ENCODE data around the gene TSPAN32. TPM values are rescaled to one million over a fixed set of nuclear protein-coding genes. Genes with fewer than 3 reads are reported as not detected.

The TSPAN32 gene
- total RNA-seq, 1 experiment from 2014 or later, result not detected

GRCh38 chr11:2309251-2310072 lies 7.6 kb downstream of the TSPAN32 start:
- intact Hi-C loops (cut with micrococcal nuclease), result loop anchor here (5.0 kb wide), 1 partner anchor 93 kb away; the partner anchor contains the start of gene TSSC4
- POLR2A ChIA-PET, result interaction anchor here (1.1 kb wide), 1 partner anchor 68 kb away, joined by 3 read pairs; the partner anchor contains the start of gene CD81

More at GRCh38 chr11:2309251-2310072, 7.6 kb downstream of the TSPAN32 start:
- Histone ChIP-seq H3K9me2 (ENCODE audit: insufficient read depth) (no peaks in the 10 kb centered on the region), H3K79me2 (ENCODE audit: insufficient read depth, low read length) (no peaks in the 10 kb centered on the region), H3K4me3 (replicated peaks in 1 of 2; ENCODE audit: low read depth in 1 of 2, low read length in 2 of 2) (no peak overlapping the region), H3K9me3 (ENCODE audit: control insufficient read depth in 1 of 2, insufficient read depth in 1 of 2, low read depth in 1 of 2, low read length in 2 of 2) (no peaks in the 10 kb centered on the region), H4K20me1 (ENCODE audit: insufficient read depth) (no peaks in the 10 kb centered on the region), H3K9ac (ENCODE audit: low read length) (no peak overlapping the region), H3K4me1 (ENCODE audit: control insufficient read depth in 1 of 2, insufficient read depth in 2 of 2, low read length in 2 of 2) (peaks cover 0 to 13% of the 10 kb centered on the region in 2 experiments; a peak in 3 of 4 replicates), H3K27ac (ENCODE audit: low read depth, low read length) (no peak overlapping the region), H3K27me3 (ENCODE audit: insufficient read depth, low read length) (no peaks in the 10 kb centered on the region), H2AFZ (ENCODE audit: low read depth, low read length, poor library complexity, severe bottlenecking) (no peak overlapping the region), H3K4me2 (ENCODE audit: low read length) (no peak overlapping the region), H3K36me3 (ENCODE audit: control insufficient read depth in 1 of 2, insufficient read depth in 2 of 2, low read length in 2 of 2) (no peaks in the 10 kb centered on the region)
- no TSS peak for BruUV-seq (replicated peaks)
- TF ChIP-seq, protein P1, sequence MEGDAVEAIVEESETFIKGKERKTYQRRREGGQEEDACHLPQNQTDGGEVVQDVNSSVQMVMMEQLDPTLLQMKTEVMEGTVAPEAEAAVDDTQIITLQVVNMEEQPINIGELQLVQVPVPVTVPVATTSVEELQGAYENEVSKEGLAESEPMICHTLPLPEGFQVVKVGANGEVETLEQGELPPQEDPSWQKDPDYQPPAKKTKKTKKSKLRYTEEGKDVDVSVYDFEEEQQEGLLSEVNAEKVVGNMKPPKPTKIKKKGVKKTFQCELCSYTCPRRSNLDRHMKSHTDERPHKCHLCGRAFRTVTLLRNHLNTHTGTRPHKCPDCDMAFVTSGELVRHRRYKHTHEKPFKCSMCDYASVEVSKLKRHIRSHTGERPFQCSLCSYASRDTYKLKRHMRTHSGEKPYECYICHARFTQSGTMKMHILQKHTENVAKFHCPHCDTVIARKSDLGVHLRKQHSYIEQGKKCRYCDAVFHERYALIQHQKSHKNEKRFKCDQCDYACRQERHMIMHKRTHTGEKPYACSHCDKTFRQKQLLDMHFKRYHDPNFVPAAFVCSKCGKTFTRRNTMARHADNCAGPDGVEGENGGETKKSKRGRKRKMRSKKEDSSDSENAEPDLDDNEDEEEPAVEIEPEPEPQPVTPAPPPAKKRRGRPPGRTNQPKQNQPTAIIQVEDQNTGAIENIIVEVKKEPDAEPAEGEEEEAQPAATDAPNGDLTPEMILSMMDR (IDR thresholded peaks at IDR 0.05 in 2 of 3, conservative IDR thresholded peaks at IDR 0.05 in 1 of 3; ENCODE audit: borderline replicate concordance in 1 of 3, insufficient read depth in 1 of 3, low read depth in 2 of 3, low read length in 2 of 3), result no peak
- TF ChIP-seq FOSL1 (IDR thresholded peaks at IDR 0.05; ENCODE audit: low read depth) (no peak), TCF7L2 (IDR thresholded peaks at IDR 0.05; ENCODE audit: borderline replicate concordance, extremely low read depth, insufficient read depth, insufficient read length) (no peak), YY1 (IDR thresholded peaks at IDR 0.05; ENCODE audit: extremely low read depth, insufficient replicate concordance, low read depth, low read length) (no peak), CBX3 (IDR thresholded peaks at IDR 0.05; ENCODE audit: low read depth) (no peak), SRF (IDR thresholded peaks at IDR 0.05; ENCODE audit: low read depth) (no peak)
- TF ChIP-seq, protein P2, sequence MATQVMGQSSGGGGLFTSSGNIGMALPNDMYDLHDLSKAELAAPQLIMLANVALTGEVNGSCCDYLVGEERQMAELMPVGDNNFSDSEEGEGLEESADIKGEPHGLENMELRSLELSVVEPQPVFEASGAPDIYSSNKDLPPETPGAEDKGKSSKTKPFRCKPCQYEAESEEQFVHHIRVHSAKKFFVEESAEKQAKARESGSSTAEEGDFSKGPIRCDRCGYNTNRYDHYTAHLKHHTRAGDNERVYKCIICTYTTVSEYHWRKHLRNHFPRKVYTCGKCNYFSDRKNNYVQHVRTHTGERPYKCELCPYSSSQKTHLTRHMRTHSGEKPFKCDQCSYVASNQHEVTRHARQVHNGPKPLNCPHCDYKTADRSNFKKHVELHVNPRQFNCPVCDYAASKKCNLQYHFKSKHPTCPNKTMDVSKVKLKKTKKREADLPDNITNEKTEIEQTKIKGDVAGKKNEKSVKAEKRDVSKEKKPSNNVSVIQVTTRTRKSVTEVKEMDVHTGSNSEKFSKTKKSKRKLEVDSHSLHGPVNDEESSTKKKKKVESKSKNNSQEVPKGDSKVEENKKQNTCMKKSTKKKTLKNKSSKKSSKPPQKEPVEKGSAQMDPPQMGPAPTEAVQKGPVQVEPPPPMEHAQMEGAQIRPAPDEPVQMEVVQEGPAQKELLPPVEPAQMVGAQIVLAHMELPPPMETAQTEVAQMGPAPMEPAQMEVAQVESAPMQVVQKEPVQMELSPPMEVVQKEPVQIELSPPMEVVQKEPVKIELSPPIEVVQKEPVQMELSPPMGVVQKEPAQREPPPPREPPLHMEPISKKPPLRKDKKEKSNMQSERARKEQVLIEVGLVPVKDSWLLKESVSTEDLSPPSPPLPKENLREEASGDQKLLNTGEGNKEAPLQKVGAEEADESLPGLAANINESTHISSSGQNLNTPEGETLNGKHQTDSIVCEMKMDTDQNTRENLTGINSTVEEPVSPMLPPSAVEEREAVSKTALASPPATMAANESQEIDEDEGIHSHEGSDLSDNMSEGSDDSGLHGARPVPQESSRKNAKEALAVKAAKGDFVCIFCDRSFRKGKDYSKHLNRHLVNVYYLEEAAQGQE (IDR thresholded peaks at IDR 0.05; ENCODE audit: low read depth), result no peak
- TF ChIP-seq, protein P3, sequence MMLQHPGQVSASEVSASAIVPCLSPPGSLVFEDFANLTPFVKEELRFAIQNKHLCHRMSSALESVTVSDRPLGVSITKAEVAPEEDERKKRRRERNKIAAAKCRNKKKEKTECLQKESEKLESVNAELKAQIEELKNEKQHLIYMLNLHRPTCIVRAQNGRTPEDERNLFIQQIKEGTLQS (IDR thresholded peaks at IDR 0.05), result no peak
- CTCF ChIA-PET, result interaction anchor here (1.1 to 1.4 kb wide), 2 partner anchors 91 to 111 kb away, joined by 3 to 4 read pairs; partner anchors contain the start of gene TSSC4
- ATAC-seq (no peak), DNase-seq (ENCODE audit: low read depth, low spot score) (no peak)
- RAD21 ChIA-PET (ENCODE audit: low non-redundant PET in 1 of 2, low total read pairs in 2 of 2, uncharacterized antibody in 2 of 2, unreplicated experiment in 2 of 2), result no interaction called here

Data from HCT116 (cell line).